ENCODE data around the gene BMPER.

DNA sequence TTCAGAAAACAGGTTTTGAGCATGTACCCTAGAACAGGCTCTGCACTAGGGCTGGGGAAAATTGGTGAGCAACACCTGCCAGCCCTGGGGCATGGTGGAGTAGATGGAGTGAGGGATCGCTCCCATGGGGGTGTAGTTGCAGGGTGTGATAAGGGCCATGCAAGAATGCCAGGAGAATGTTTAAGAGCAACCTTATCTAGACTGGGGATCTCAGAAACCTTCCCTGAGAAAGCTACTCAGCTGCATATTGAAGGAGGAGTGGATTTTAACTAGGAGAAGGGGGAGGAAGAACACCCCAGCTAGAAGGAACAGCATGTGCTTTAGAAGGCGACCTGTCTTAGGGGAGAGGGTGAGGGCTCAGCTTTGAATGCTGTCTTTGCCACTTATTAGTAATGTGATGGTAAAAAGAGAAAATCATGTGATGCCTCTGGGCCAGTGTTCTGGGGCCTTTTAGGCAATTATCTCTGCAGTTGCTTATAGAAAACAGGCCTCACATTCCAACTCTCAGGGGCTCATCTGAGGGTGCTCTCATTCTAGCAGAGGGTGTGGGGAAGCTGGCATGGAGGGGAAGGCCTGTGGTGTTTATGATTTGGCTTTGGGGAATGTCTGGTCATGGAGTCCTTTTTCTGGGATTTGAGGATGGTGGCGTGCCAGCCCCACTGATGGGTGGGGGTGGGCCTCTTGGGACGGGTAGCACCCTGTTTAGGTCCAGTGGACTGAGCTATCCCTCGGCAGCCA, 225.4 kb downstream of the BMPER start:
- TF ChIP-seq CTCF (IDR thresholded peaks at IDR 0.05; ENCODE audit: insufficient read depth, low read length, poor library complexity, severe bottlenecking) (no peak), EZH2phosphoT487 (conservative IDR thresholded peaks at IDR 0.05; ENCODE audit: low read length) (no peak)
